H1 (cell line): ENCODE measurements around the gene ACSL6. TPM values are rescaled to one million over a fixed set of nuclear protein-coding genes. Genes with fewer than 3 reads are reported as not detected.

Experiments
- CHD2 ChIP-seq: IDR thresholded peaks from 2 replicates; pipeline ENCODE4 v1.6.1; 2012; ENCODE audit warnings: low read length, improper control_type of control experiment
- JUN ChIP-seq: IDR thresholded peaks from 2 replicates; pipeline ENCODE4 v1.6.1; 2011; ENCODE audit warnings: low read depth, mild to moderate bottlenecking, improper control_type of control experiment, low read length
- POLR2A ChIP-seq, 2 experiments: IDR thresholded peaks; 1 replicate in 1 of 2; 2 replicates in 1 of 2; pipeline ENCODE4 v1.6.1; 2011; ENCODE audit warnings: low read depth in 2 of 2, low read length in 2 of 2, mild to moderate bottlenecking in 2 of 2; ENCODE audit errors: control extremely low read depth in 1 of 2
- RNF2 ChIP-seq: fragments of 200-900, 300-1000 bp; sonication (generic); IDR thresholded peaks from 2 replicates; pipeline ENCODE4 v1.7.1; 2016; ENCODE audit warnings: borderline replicate concordance, low read depth, mild to moderate bottlenecking, antibody characterized with exemption, low read length; ENCODE audit not compliant: poor library complexity, severe bottlenecking; ENCODE audit errors: missing control alignments
- SRF ChIP-seq: IDR thresholded peaks from 2 replicates; pipeline ENCODE4 v1.6.1; 2011; ENCODE audit warnings: mild to moderate bottlenecking, low read depth, low read length, moderate library complexity
- SUZ12 ChIP-seq: fragments of 200-600 bp; sonication (generic); IDR thresholded peaks from 2 replicates; pipeline ENCODE4 v1.6.1; 2012; ENCODE audit warnings: mild to moderate bottlenecking, inconsistent platforms, low read length, moderate library complexity, mixed read lengths
- TEAD4 ChIP-seq: IDR thresholded peaks from 2 replicates; pipeline ENCODE4 v1.6.1; 2012; ENCODE audit warnings: low read depth, low read length, inconsistent platforms, mixed read lengths
- polyA plus RNA-seq, 7 experiments: library from polyadenylated mRNA; depleted of rRNA in 3 of 7; stranded (reverse) in 5 of 7; unstranded in 2 of 7; fragments of >200 nt in 5 of 7; fragments of 200-250 nt in 2 of 7; gene quantifications; 1 replicate in 5 of 7; 2 replicates in 1 of 7; 4 replicates in 1 of 7; pipeline versions ENCODE4 v1.2.1 to v1.2.3, GENCODE V29; 2011 to 2013; ENCODE audit warnings: missing spikeins in 2 of 7, mixed read lengths in 2 of 7
- total RNA-seq: library from RNA; stranded (reverse); fragmentation: NEBNext Ultra II Directional; extraction: Animal tissue kit (Norgen Biotek cat#: 25700); gene quantifications from 2 replicates; pipeline ENCODE4 v1.2.1, GENCODE V29; 2021

ACSL6 gene
- total and polyA plus RNA-seq, 2 of the 8 experiments (the other 6 are each of a cell fraction or from before 2014, with no cell fraction given) = 2.3 to 2.4 TPM

GRCh38 chr5:132002757-132003156 is 8.7 kb downstream of the ACSL6 start (continued):
- TF ChIP-seq SRF (no peak), RNF2 (no peak), JUN (no peak), TEAD4 (no peak), CHD2 (no peak), SUZ12 (no peak), POLR2A (IDR thresholded peaks at IDR 0.05; ENCODE audit: control extremely low read depth in 1 of 2, low read depth in 2 of 2, low read length in 2 of 2) (no peak)
